Endothelial cell of umbilical vein (primary cell): ENCODE measurements around the gene CPO.

Experiments used
- EZH2 ChIP-seq: IDR thresholded peaks from 2 replicates; pipeline ENCODE4 v1.6.1; 2012; ENCODE audit warnings: borderline replicate concordance, low read depth, mild to moderate bottlenecking, moderate library complexity, low read length, inconsistent platforms; ENCODE audit not compliant: severe bottlenecking
- GATA2 ChIP-seq: IDR thresholded peaks from 2 replicates; pipeline ENCODE4 v1.7.0; 2011; ENCODE audit warnings: low read depth, mild to moderate bottlenecking, moderate library complexity, mixed read lengths, low read length; ENCODE audit not compliant: insufficient read length, insufficient read depth
- POLR2A ChIP-seq: IDR thresholded peaks from 2 replicates; pipeline ENCODE4 v1.6.1; 2012; ENCODE audit warnings: low read depth, mild to moderate bottlenecking, control low read depth, low read length
- POLR2AphosphoS5 ChIP-seq: IDR thresholded peaks from 2 replicates; pipeline ENCODE4 v1.6.1; 2012; ENCODE audit warnings: low read depth, mild to moderate bottlenecking, control low read depth, low read length, moderate library complexity; ENCODE audit not compliant: insufficient read depth
- TF ChIP-seq, protein P1 (sequence below), 2 donors: IDR thresholded peaks; 1 replicate in 1 of 2; 2 replicates in 1 of 2; pipeline ENCODE4 v1.5.1; 2011; ENCODE audit warnings: low read length in 2 of 2, mild to moderate bottlenecking in 2 of 2, moderate library complexity in 2 of 2, control low read depth in 1 of 2, inconsistent platforms in 1 of 2, low read depth in 1 of 2; ENCODE audit not compliant: insufficient read depth in 1 of 2; ENCODE audit errors: extremely low read depth in 1 of 2

GRCh38 chr2:206920310-206920709 lies 19.0 kb upstream of the CPO start:
- TF ChIP-seq, protein P1, sequence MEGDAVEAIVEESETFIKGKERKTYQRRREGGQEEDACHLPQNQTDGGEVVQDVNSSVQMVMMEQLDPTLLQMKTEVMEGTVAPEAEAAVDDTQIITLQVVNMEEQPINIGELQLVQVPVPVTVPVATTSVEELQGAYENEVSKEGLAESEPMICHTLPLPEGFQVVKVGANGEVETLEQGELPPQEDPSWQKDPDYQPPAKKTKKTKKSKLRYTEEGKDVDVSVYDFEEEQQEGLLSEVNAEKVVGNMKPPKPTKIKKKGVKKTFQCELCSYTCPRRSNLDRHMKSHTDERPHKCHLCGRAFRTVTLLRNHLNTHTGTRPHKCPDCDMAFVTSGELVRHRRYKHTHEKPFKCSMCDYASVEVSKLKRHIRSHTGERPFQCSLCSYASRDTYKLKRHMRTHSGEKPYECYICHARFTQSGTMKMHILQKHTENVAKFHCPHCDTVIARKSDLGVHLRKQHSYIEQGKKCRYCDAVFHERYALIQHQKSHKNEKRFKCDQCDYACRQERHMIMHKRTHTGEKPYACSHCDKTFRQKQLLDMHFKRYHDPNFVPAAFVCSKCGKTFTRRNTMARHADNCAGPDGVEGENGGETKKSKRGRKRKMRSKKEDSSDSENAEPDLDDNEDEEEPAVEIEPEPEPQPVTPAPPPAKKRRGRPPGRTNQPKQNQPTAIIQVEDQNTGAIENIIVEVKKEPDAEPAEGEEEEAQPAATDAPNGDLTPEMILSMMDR (IDR thresholded peaks at IDR 0.05; ENCODE audit: extremely low read depth in 1 of 2, insufficient read depth in 1 of 2, low read depth in 1 of 2, low read length in 2 of 2) = no peak
- TF ChIP-seq GATA2 (no peak), POLR2AphosphoS5 (no peak), POLR2A (no peak), EZH2 (no peak)
